ENCODE measurements around the gene CHCHD6. TPM values are rescaled to one million over a fixed set of nuclear protein-coding genes. Genes with fewer than 3 reads are reported as not detected.

CHCHD6 gene
- total RNA-seq, 1 donor, result 9.1 TPM

DNA sequence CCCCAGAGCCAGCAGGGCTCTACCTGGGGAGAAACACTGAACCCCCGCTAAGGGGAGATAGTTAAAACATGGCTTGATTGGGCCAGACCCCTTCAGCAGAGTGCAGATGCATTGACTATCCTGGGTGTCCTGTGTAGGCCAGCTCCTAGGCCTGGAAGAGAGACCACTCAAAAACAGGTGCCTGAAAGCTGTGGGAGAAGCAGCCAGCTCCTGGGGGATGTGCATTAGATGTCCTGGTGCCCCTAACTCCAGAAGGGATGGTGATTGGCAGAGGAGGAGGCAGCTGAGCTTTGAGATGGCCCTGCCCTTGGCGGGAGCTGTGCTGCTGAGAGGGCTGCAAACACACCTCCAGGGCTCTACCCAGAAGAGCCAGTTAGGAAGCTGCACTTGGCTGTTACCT lies 189.6 kb downstream of the CHCHD6 start:
- no peak for TF ChIP-seq CTCF (IDR thresholded peaks at IDR 0.05; ENCODE audit: insufficient read depth, low read depth, low read length)
- no peak for DNase-seq (ENCODE audit: low read depth)
- H3K4me3 ChIP-seq (ENCODE audit: low read depth, low read length), result no peak overlapping the region

GRCh38 chr3:126894475-126894874 lies 190.4 kb downstream of the CHCHD6 start:
- TF ChIP-seq CTCF (IDR thresholded peaks at IDR 0.05; ENCODE audit: insufficient read depth, low read depth, low read length), result no peak
- no peak overlapping the region for H3K4me3 ChIP-seq (ENCODE audit: low read depth, low read length)
- no peak for DNase-seq (ENCODE audit: low read depth)

GRCh38 chr3:126895178-126896066 lies 191.4 kb downstream of the CHCHD6 start:
- TF ChIP-seq CTCF (IDR thresholded peaks at IDR 0.05; ENCODE audit: insufficient read depth, low read depth, low read length), result no peak
- no peak for DNase-seq (ENCODE audit: low read depth)
- H3K4me3 ChIP-seq (ENCODE audit: low read depth, low read length), result no peak overlapping the region

- H3K4me3 ChIP-seq (ENCODE audit: low read depth, low read length), result no peak overlapping the region
- no peak for TF ChIP-seq CTCF (IDR thresholded peaks at IDR 0.05; ENCODE audit: insufficient read depth, low read depth, low read length)
- no peak for DNase-seq (ENCODE audit: low read depth)
These were observed 192.0 kb downstream of the CHCHD6 start for GRCh38 chr3:126896067-126896441.

GRCh38 chr3:126896968-126897367 lies 192.9 kb downstream of the CHCHD6 start:
- TF ChIP-seq CTCF (IDR thresholded peaks at IDR 0.05; ENCODE audit: insufficient read depth, low read depth, low read length), result no peak
- no peak for DNase-seq (ENCODE audit: low read depth)
- H3K4me3 ChIP-seq (ENCODE audit: low read depth, low read length), result no peak overlapping the region

GRCh38 chr3:126897943-126898342 lies 193.9 kb downstream of the CHCHD6 start:
- DNase-seq (ENCODE audit: low read depth), result no peak
- H3K4me3 ChIP-seq (ENCODE audit: low read depth, low read length), result no peak overlapping the region
- no peak for TF ChIP-seq CTCF (IDR thresholded peaks at IDR 0.05; ENCODE audit: insufficient read depth, low read depth, low read length)

All from fibroblast of villous mesenchyme (primary cell).